ENCODE results near the gene GRXCR2.

GRCh38 chr5:145846081-145846480, 26.7 kb downstream of the GRXCR2 start:
- TF ChIP-seq FOXM1 (IDR thresholded peaks at IDR 0.05; ENCODE audit: borderline replicate concordance) (no peak), TARDBP (IDR thresholded peaks at IDR 0.05) (no peak), HDGF (IDR thresholded peaks at IDR 0.05; ENCODE audit: borderline replicate concordance) (no peak), SUZ12 (IDR thresholded peaks at IDR 0.05) (no peak), SP1 (IDR thresholded peaks at IDR 0.05) (no peak), BHLHE40 (IDR thresholded peaks at IDR 0.05; ENCODE audit: borderline replicate concordance) (no peak), FOXK2 (IDR thresholded peaks at IDR 0.05) (no peak), L3MBTL2 (conservative IDR thresholded peaks at IDR 0.05) (no peak), FOXA1 (IDR thresholded peaks at IDR 0.05) (no peak), NFRKB (IDR thresholded peaks at IDR 0.05) (no peak), ARNT (IDR thresholded peaks at IDR 0.05) (no peak), LEF1 (IDR thresholded peaks at IDR 0.05; ENCODE audit: borderline replicate concordance) (no peak), CTBP1 (IDR thresholded peaks at IDR 0.05; ENCODE audit: borderline replicate concordance) (no peak)
- TF ChIP-seq, protein P1, sequence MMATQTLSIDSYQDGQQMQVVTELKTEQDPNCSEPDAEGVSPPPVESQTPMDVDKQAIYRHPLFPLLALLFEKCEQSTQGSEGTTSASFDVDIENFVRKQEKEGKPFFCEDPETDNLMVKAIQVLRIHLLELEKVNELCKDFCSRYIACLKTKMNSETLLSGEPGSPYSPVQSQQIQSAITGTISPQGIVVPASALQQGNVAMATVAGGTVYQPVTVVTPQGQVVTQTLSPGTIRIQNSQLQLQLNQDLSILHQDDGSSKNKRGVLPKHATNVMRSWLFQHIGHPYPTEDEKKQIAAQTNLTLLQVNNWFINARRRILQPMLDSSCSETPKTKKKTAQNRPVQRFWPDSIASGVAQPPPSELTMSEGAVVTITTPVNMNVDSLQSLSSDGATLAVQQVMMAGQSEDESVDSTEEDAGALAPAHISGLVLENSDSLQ (IDR thresholded peaks at IDR 0.05): no peak
